ENCODE measurements around the gene SLC35E1.

GRCh38 chr19:16571283-16571682, 932 bp downstream of the SLC35E1 start:
- TF ChIP-seq CTCF (IDR thresholded peaks at IDR 0.05): no peak
- TF ChIP-seq REST (IDR thresholded peaks at IDR 0.05; ENCODE audit: insufficient read depth in 1 of 2, low read depth in 2 of 2, low read length in 1 of 2): no peak
